GM18498 (cell line): ENCODE data around the gene DVL1.

Experiments
- ATAC-seq: cut with Tn5 transposase; IDR thresholded peaks from one replicate; pipeline ENCODE4 v1.9.1; 2021; ENCODE audit warnings: mild to moderate bottlenecking, moderate library complexity; ENCODE audit not compliant: unreplicated experiment

Gene DVL1

DNA sequence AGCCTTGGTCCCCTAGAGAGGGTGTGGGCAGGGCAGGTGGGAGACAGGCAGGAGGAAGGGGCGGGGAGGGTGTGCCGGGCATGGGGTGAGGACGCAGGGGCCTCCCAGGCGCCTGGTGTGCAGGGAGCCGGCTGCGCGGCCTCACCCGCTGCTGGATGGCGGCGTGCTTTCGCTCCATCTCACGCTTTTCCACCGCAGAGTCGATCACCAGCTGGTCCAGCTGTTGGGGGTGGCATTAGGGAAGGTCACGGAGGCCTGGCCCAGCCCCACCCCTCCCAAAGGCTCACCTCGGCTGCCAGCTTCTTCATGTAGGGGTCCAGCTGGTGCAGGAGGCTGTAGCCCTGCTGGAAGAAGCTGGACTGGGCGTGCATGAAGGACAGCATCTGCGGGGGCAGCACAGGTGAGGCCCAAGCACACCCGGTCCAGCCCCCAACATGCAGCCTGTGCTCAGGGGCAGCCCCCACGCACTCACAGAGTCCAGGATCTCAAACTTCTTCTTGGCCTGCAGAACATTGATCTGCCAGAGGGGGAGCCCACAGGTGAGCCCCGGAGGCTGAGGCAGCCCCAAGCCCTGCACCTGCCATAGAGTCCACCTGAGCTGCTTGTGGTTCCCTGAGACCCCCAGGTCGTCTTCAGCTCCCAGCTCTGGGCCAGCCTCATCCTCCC is 49.4 kb downstream of the DVL1 start:
- ATAC-seq, result no peak

DNA sequence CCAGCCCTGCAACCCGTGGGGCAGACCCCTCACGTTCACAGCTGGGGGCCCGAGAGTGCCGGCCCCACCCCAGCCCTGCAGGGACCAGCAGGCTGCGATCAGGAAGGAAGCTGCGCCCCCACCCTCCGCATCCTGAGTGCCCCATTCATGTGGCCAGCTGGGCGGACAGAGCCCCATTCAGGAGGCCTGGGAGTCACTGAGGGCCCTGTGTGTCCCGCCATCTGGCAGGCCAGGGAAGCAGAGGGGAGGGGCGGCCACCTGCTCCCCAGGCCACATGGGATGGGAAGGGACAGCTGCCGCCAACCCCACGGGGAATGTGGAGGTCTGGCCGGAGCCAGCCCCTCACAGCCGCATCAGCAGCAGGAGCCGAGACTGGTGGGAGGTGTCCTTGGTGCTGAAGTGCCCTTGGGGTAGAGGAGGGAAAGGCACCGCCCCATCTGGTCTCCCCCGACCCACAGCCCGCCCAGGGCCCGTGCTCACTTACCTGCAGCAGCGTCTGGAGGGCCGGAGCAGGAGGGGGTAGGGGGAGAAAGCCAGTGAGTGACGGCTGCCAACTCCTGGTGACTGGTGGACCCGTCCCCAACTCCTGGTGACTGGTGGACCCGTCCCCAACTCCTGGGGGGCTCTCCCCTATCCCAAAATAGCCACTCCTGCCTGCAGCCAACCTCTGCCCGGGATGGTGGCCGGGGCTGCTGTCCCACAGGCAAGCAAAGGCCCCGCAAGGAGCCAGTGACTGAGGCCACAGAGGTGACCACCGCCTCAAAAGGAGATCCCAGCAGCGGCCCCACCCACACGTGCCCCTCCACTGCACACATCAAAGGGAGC is 50.1 kb downstream of the DVL1 start:
- no peak for ATAC-seq

DNA sequence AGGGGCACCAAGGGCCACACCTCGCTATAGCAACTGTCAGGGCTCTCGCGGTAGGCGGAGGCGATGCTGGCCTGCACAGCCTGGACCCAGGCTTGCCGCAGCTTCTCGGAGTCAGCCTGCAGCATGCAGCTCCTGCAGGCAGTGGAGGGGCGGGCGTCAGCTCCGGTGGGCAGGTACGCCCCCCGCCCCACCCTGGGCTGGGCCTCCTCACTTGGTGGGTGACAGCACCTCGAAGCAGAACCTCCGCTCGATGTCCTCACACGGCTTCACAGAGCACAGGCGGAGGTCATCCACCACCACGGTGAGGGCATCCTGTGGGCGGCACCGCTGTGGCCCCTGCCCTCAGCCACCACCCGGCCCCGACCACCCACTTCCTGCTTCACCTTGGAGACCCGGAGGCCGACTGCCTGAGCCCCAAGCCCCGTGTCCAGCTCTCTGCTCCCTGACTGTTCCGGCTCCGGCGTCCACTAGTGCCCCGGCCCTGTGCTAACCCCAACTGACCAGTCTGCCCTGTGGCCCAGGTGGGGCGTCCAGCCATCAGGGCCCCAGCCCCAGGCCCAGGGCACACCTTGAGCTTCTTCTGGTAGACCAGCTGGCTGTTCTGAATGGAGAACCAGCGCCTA is 51.3 kb downstream of the DVL1 start:
- no peak for ATAC-seq

DNA sequence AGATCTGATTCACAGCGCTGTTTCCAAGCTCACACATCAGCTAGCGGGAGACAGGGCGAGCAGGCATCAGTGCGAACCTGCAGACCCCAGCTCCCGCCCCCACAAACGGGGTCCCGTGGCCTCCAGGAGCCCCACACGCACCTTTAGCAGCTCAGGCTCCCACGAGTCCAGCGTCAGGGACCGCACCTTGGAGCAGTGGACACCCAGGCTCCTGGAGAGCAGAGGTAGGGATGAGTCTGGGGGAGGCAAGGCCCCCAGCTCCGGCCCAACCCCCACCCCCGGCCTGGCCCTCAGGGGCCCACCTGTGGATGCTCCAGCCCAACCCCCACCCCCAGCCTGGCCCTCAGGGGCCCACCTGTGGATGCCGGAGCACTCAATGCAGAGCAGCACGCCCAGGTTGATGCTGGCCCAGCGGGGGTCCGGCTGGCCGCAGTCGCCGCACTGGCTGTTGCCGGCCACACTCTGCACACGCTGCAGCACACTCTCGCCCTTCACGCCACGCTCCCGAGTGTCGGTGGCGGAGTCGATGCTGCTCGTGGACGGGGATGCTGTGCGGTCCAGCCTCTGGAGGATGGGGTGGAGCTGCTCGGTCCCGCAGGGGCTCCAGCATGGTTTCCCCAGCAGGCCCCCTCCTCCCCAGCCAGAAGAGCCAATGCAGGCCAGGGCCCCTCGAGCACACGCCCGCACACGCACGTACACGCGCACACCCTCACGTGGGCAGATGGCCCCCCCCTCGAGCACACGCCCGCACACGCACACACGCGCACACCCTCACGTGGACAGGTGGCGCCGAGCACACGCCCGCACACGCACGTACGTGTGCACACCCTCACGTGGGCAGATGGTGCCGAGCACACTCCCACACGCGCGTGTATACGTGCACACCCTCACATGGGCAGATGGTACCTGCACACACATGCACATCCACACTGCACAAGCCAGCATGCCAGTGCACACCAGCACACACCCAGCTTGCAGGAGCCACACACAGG is 52.9 kb downstream of the DVL1 start:
- no peak for ATAC-seq

DNA sequence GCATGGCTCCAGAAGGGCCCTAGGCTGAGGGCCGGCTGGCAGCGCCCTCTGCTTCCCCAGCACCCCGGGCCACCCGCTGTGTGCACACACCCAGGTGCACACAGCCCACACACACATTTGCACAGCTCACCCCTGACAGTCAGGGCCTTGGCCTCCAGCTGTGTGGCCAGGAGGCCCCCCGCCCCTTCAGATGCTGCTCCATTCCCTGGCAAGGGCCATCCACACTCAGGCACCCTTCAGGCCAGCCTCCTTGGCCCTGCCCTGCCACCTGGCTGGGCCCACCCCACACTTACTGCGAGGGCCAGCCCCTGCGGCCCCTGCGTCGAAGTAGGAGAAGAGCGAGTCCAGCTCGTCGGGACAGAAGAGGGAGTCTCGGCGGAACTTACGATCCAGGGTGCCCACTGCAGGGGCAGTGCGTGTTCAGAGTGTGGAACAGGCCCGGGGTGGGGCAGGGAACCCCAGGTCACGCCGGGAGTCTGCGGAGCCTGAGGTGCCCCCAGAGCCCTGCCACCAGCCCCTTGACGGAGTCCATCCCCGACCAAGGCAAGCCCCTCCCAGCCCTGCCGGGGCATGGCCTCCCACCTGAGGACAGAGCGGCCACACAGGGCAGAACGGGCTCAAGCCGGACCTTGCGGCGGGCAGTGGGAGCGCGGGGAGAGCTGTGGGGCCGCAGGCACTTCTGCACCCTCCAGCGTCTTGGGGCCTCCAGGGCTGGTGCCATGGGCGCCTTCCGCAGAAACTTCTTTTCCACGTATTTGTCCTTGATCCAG is 53.9 kb downstream of the DVL1 start:
- no peak for ATAC-seq

DNA sequence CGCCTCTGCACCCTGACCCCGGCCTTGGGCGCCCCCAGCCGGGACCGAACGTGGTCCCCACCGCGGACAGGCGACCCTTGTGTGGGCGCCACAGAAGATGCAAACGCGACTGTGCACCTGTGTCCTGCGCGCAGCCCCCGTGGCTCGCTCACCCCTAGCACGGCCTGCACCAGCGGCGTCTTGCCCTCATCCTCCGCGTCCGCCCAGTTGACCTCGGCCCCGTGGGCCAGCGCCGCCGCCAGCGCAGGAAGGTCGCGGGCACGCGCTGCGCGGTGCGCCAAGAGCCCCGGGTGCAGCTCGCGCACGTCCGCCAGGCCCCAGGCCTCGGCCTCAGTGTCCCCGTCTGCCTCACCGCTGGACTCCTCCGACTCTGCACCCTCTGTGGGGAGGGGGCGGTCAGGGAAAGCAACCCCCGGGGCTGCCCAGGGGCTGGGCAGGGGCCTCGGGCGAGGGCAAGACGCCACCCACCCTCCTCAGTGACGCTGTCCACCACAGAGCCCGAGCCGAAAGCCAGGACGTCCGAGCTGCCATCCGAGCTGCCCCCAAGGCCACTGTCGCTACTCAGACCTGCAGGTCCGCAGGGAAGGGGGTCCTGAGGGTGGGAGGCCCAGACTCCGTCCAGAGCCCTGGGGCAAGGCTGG is 54.8 kb downstream of the DVL1 start:
- no peak for ATAC-seq

DNA sequence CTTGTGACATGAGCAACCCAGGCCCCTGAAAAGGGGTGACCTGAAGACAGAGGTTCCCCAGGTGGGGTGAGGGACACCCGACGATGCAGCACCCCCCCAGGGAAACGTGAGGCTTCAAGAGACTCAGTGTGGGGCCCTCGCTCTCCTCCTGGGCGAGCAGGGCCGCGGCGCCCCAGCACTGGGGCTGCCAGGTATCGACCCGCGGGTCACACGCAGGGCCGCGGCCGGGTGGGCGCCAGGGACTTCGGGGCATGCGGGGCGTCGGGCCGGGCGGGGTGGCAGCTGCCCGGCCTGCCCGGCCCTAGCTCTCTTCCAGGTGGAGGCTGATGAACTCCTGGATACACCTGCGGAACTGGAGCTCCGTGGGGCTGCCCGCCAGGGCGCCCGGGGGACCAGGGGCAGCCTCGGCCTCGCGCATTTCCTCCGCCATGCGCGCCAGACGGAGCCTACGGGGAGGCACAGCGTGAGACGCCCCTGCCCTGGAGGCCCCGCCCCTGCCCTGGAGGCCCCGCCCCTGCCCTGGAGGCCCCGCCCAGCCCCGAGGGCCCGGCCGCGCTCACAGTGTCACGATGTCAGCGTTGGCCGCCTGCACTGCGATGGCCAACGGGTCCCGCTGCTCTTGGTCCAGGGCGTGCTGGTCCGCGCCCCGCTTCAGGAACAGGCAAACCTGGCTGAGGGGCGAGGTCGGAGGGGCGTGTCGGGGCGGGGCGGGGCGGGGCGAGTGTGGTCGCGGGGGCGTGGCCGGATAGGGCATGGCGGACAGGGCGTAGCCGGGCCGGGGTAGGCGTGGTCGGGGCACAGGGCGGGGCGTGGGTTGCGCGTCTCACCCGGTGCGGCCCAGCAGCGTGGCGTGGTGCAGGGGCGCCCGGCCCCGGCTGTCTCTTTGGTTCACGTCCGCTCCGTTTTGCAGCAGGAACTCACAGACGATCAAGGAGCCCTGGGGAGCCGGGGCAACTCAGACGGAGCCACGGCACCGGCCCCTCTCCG is 55.7 kb downstream of the DVL1 start:
- ATAC-seq, result no peak

DNA sequence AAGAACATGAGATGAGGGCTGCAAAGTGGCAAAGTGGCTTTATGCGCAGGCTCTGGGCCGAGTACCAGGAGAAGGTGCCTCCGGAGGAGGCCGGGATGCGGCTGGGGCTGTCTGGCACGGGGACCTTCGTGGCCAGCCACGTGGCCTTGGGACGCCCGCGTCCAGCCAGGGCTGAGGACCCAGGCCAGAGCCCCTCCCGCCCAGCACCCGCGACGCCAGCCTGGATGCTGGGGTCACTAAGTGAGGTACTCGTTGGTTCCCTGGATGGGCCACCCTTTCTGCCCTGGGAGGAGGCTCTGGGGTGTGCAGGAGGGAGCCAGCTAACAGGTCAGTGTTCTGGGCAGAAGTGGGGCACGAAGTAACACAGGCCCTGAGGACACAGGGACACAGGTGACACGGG is 56.4 kb downstream of the DVL1 start:
- ATAC-seq, result no peak

DNA sequence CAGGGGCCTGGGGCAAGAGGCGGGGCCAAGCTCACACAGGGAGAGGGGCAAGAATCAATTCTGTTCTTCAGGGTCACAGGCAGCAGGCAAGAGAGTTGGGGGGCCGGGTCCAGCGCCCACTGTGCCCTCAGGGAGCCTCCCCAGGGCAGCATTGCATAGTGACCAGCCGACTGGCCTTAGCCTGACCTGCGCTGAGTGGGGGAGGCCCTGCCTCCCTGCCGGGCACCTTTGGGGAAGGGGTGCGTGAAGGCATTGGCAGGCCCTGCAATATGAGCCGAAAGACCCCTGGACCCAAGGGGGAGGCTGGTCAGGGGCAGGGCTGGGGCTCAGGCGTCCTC is 56.8 kb downstream of the DVL1 start:
- no peak for ATAC-seq

DNA sequence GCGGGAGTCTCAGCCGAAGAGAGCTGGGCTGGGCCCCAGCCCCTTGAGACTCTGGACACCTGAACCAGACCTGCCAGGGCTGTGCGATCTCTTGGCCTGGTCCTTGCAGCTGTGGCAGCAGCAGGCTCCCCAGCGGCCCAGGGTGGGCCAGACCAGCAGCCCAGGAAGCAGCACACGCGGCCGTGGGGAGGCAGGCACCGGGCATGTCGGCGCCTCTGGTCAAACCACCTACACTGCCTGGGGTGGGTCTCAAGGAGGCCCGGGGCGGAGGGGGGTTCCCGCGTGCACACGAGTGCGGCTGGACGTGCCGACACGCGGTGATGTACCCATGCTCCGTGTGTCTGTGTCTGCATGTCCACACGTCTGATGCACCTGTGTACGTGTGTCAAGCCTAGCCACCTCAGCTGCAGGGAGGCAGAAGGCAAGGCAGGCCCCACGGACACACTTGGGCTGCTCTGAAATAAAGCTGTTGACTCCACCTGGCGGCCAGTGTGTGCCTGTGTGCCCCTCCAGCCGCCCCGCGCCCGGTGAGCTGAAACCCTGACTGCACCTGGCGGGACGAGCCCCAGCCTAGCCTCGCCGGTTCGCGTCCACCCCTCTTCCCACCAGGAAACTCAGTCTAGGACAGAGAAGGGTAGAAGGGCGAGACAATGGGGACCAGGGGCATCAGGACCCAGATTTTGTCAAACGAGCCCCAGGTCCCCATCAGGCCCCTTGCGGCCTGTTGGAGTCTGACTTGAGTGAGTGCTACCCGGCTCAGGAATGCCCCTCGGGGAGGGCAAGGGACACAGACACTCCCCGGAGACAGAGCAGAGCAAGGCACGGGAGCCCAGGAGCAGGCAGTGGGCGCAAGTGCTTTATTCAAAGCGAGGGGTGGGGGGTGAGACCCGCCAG is 57.4 kb downstream of the DVL1 start:
- ATAC-seq, result peak; percentile 62

DNA sequence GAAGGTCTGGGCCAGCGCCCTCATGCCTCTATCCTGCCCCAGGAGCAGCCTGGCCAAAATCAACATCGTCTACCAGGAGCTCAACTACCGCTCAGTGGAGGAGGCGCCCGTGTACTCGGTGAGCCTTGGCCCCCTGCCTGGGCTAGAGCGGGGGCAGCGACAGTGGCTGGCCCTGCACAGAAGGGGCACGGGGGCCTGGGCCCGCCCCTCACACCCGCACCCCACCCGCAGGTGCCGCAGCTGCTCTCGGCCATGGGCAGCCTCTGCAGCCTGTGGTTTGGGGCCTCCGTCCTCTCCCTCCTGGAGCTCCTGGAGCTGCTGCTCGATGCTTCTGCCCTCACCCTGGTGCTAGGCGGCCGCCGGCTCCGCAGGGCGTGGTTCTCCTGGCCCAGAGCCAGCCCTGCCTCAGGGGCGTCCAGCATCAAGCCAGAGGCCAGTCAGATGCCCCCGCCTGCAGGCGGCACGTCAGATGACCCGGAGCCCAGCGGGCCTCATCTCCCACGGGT is 58.1 kb downstream of the DVL1 start:
- no peak for ATAC-seq

DNA sequence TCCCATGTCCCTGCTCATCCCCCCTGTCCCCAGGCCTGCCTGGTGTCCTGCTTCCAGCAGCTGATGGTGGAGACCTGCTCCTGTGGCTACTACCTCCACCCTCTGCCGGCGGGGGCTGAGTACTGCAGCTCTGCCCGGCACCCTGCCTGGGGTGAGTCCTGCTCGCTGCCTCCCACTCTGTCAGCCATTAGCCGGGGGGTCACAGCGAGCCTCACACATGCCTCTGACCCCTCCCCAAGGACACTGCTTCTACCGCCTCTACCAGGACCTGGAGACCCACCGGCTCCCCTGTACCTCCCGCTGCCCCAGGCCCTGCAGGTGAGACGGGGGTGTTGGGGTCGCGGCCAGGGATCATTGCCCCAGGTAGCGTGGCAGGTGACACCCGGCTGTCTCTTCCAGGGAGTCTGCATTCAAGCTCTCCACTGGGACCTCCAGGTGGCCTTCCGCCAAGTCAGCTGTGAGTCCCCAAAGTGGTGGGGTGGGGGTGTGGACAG is 58.9 kb downstream of the DVL1 start:
- ATAC-seq, result no peak

DNA sequence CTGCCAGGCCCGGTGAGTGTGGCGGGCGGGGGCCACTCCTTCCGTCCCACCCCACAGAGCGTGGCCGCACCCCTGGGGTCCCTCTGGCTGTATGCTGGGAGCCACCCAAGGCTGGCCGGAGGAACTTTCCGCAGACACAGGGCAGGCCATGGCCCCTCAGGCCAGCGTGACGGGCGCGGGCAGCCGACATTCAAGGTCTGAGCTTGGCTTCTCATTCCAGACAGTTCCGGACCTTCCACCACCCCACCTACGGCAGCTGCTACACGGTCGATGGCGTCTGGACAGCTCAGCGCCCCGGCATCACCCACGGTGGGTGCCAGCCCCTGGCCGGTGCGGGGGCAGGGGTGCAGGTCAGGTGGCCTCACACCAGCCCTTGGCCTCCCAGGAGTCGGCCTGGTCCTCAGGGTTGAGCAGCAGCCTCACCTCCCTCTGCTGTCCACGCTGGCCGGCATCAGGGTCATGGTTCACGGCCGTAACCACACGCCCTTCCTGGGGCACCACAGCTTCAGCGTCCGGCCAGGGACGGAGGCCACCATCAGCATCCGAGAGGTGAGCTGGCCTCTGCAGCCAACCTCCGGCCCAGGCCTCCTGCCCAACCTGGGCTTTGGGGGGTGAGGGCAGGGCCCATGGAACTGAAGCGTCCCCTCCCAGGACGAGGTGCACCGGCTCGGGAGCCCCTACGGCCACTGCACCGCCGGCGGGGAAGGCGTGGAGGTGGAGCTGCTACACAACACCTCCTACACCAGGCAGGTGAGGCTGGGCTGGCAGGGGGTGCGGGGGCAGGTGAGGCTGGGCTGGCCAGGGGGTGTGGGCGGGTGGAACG is 61.7 kb downstream of the DVL1 start:
- ATAC-seq, result no peak

DNA sequence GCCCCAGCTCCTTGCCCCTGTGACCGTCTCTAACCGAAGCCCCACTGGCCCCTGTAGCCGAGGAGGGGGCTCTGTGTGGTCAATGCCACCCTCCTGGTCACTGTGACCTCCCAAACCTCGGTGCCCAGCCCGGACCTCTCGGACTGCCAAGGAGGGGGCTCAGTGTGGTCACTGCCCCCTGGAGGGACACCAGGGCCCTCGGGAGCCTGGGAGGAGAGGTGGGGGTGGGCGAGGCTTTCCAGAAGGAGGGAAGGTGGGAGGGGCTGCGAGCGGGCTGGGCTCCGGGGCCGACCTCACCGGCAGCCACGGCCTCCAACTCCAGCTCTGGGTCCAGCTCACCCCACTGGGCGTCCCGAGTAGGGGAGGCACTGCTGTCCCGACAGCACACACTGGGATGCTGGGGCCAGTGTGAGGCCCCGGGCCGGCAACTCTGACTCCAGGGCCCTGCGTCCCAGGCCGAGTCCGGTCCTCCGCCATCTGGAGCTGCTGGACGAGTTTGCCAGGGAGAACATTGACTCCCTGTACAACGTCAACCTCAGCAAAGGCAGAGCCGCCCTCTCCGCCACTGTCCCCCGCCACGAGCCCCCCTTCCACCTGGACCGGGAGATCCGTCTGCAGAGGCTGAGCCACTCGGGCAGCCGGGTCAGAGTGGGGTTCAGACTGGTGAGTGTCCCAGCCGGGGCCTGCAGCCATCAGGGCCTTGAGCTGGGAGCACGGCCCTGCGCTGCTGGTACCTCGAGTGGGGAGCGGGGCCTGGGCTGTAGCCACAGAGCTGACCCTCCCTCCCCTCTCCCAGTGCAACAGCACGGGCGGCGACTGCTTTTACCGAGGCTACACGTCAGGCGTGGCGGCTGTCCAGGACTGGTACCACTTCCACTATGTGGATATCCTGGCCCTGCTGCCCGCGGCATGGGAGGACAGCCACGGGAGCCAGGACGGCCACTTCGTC is 62.6 kb downstream of the DVL1 start:
- no peak for ATAC-seq

DNA sequence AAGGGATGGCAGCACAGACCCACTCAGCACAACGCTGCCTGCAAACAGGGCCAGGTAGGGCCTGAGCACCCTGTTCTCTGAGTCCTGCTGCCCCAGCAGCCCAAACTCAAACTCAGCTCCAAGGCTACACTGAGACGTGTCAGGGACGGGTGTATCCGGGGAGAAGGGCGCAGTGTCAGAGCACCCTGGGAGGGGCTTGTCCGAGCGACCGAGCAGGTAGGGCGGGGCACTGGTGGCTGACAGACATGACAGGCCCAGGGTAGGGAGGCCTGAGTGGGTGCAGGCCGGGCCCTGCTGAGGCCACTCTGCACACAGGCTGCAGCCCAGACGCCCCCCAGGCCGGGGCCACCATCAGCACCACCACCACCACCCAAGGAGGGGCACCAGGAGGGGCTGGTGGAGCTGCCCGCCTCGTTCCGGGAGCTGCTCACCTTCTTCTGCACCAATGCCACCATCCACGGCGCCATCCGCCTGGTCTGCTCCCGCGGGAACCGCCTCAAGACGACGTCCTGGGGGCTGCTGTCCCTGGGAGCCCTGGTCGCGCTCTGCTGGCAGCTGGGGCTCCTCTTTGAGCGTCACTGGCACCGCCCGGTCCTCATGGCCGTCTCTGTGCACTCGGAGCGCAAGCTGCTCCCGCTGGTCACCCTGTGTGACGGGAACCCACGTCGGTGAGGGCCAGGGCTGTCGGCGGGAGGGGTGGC is 63.5 kb downstream of the DVL1 start:
- no peak for ATAC-seq
